ENCODE results near the gene INSIG1. TPM values are rescaled to one million over a fixed set of nuclear protein-coding genes. Genes with fewer than 3 reads are reported as not detected.

The INSIG1 gene
- total RNA-seq, 1 donor from 2014 or later, result 36.6 TPM

- Histone ChIP-seq H3K4me3 (ENCODE audit: low read depth, low read length) (no peak overlapping the region), H3K27me3 (ENCODE audit: control insufficient read depth, insufficient read depth, low read length) (no peaks in the 10 kb centered on the region), H3K36me3 (ENCODE audit: control insufficient read depth, insufficient read depth, low read length) (no peaks in the 10 kb centered on the region)
- no peak for TF ChIP-seq CTCF (IDR thresholded peaks at IDR 0.05; ENCODE audit: insufficient read depth, low read length, severe bottlenecking)
- no peak for FAIRE-seq
- DNase-seq (ENCODE audit: low read depth), result no peak
Observed at GRCh38 chr7:155267023-155267422, 30.7 kb upstream of the INSIG1 start.

- FAIRE-seq, result no peak
- Histone ChIP-seq H3K36me3 (ENCODE audit: control insufficient read depth, insufficient read depth, low read length) (no peaks in the 10 kb centered on the region), H3K4me3 (ENCODE audit: low read depth, low read length) (no peak overlapping the region), H3K27me3 (ENCODE audit: control insufficient read depth, insufficient read depth, low read length) (no peaks in the 10 kb centered on the region)
- no peak for TF ChIP-seq CTCF (IDR thresholded peaks at IDR 0.05; ENCODE audit: insufficient read depth, low read length, severe bottlenecking)
- no peak for DNase-seq (ENCODE audit: low read depth)
Observed at GRCh38 chr7:155267436-155267835, 30.2 kb upstream of the INSIG1 start.

- no peaks in the 10 kb centered on the region for H3K36me3 ChIP-seq (ENCODE audit: control insufficient read depth, insufficient read depth, low read length)
- no peak for TF ChIP-seq CTCF (IDR thresholded peaks at IDR 0.05; ENCODE audit: insufficient read depth, low read length, severe bottlenecking)
- no peak for DNase-seq (ENCODE audit: low read depth)
- H3K4me3 ChIP-seq (ENCODE audit: low read depth, low read length), result no peak overlapping the region
- FAIRE-seq, result no peak
- H3K27me3 ChIP-seq (ENCODE audit: control insufficient read depth, insufficient read depth, low read length), result no peaks in the 10 kb centered on the region
Observed at GRCh38 chr7:155268211-155268610, 29.5 kb upstream of the INSIG1 start.

GRCh38 chr7:155268921-155269650, 28.6 kb upstream of the INSIG1 start:
- Histone ChIP-seq H3K27me3 (ENCODE audit: control insufficient read depth, insufficient read depth, low read length) (no peaks in the 10 kb centered on the region), H3K4me3 (ENCODE audit: low read depth, low read length) (no peak overlapping the region), H3K36me3 (ENCODE audit: control insufficient read depth, insufficient read depth, low read length) (no peaks in the 10 kb centered on the region)
- DNase-seq (ENCODE audit: low read depth), result no peak
- no peak for FAIRE-seq
- no peak for TF ChIP-seq CTCF (IDR thresholded peaks at IDR 0.05; ENCODE audit: insufficient read depth, low read length, severe bottlenecking)

GRCh38 chr7:155269766-155270585, 27.7 kb upstream of the INSIG1 start:
- FAIRE-seq (no peak), DNase-seq (ENCODE audit: low read depth) (no peak)
- H3K27me3 ChIP-seq (ENCODE audit: control insufficient read depth, insufficient read depth, low read length), result no peaks in the 10 kb centered on the region
- no peak overlapping the region for H3K4me3 ChIP-seq (ENCODE audit: low read depth, low read length)
- TF ChIP-seq CTCF (IDR thresholded peaks at IDR 0.05; ENCODE audit: insufficient read depth, low read length, severe bottlenecking), result no peak
- H3K36me3 ChIP-seq (ENCODE audit: control insufficient read depth, insufficient read depth, low read length), result no peaks in the 10 kb centered on the region

All from bronchial epithelial cell (primary cell).